T-helper 1 cell (primary cell): Measurements from ENCODE around the gene LRRC4C.

ENCODE experiments used
- DNase-seq, 5 donors: peaks; one replicate each; pipeline ENCODE4 v3.0.0-alpha.2; 2012 to 2020

The LRRC4C gene

GRCh38 chr11:40838181-40838683 is 621.2 kb downstream of the LRRC4C start:
- no peak for DNase-seq

GRCh38 chr11:40827116-40827515 is 632.3 kb downstream of the LRRC4C start:
- DNase-seq: no peak

GRCh38 chr11:40826601-40827000 is 632.9 kb downstream of the LRRC4C start:
- DNase-seq: no peak

GRCh38 chr11:40825201-40825834 is 634.1 kb downstream of the LRRC4C start:
- no peak for DNase-seq

- no peak for DNase-seq
These were observed 640.2 kb downstream of the LRRC4C start for GRCh38 chr11:40819230-40819629.

GRCh38 chr11:40816976-40817375 is 642.5 kb downstream of the LRRC4C start:
- DNase-seq: no peak

GRCh38 chr11:40797981-40798380 is 661.5 kb downstream of the LRRC4C start:
- no peak for DNase-seq

GRCh38 chr11:40787224-40787623 is 672.2 kb downstream of the LRRC4C start:
- DNase-seq: no peak

GRCh38 chr11:40763046-40763445 is 696.4 kb downstream of the LRRC4C start:
- DNase-seq: no peak

- DNase-seq: no peak
These were observed 700.1 kb downstream of the LRRC4C start for GRCh38 chr11:40759341-40759740.

GRCh38 chr11:40754297-40754696 is 705.2 kb downstream of the LRRC4C start:
- no peak for DNase-seq

- no peak for DNase-seq
These were observed 713.2 kb downstream of the LRRC4C start for GRCh38 chr11:40746282-40746681.

- no peak for DNase-seq
These were observed 727.3 kb downstream of the LRRC4C start for GRCh38 chr11:40732132-40732531.

GRCh38 chr11:40722179-40722795 is 737.2 kb downstream of the LRRC4C start:
- DNase-seq: no peak

GRCh38 chr11:40716344-40717130 is 742.9 kb downstream of the LRRC4C start:
- DNase-seq: no peak

- no peak for DNase-seq
These were observed 746.4 kb downstream of the LRRC4C start for GRCh38 chr11:40713083-40713482.

- DNase-seq: no peak
These were observed 758.4 kb downstream of the LRRC4C start for GRCh38 chr11:40701027-40701426.

GRCh38 chr11:40689823-40690222 is 769.6 kb downstream of the LRRC4C start:
- DNase-seq: no peak

GRCh38 chr11:40688369-40688768 is 771.1 kb downstream of the LRRC4C start:
- no peak for DNase-seq

GRCh38 chr11:40686765-40687164 is 772.7 kb downstream of the LRRC4C start:
- DNase-seq: no peak

GRCh38 chr11:40683010-40683409 is 776.4 kb downstream of the LRRC4C start:
- DNase-seq: no peak

- DNase-seq: no peak
These were observed 780.2 kb downstream of the LRRC4C start for GRCh38 chr11:40679276-40679675.

GRCh38 chr11:40647295-40647694 is 812.2 kb downstream of the LRRC4C start:
- DNase-seq: no peak

GRCh38 chr11:40642284-40642683 is 817.2 kb downstream of the LRRC4C start:
- no peak for DNase-seq
